SK-N-MC (cell line): ENCODE measurements around the gene THAP6.
A peak's percentile ranks its signal among the peaks of the same experiment; 100 is the strongest.
"Not testable (repeated sequence)": the region's sequence is repeated elsewhere in the genome, so short reads cannot be mapped to it uniquely, and the experiment has no call there.

Source experiments
- DNase-seq: peaks from one replicate; pipeline ENCODE4 v3.0.0-alpha.2; 2011; ENCODE audit warnings: low read depth, low spot score
- H3K27ac ChIP-seq: fragments of 200-600 bp; sonication (generic); 2 replicates; pipeline ENCODE4 v1.5.1; 2016; ENCODE audit warnings: mixed run types
- H3K36me3 ChIP-seq: fragments of 200-600 bp; sonication (generic); 2 replicates; pipeline ENCODE4 v1.6.1; 2017; ENCODE audit warnings: antibody characterized with exemption, low read length, mixed read lengths; ENCODE audit not compliant: insufficient read depth
- H3K4me3 ChIP-seq: fragments of 200-600 bp; sonication (generic); 2 replicates; pipeline ENCODE4 v1.5.1; 2016
- H3K9ac ChIP-seq: fragments of 200-600 bp; sonication (generic); 2 replicates; pipeline ENCODE4 v1.8.0; 2017; ENCODE audit warnings: mixed run types, mixed read lengths; ENCODE audit not compliant: insufficient read length
- H3K9me3 ChIP-seq: fragments of 200-600 bp; sonication (generic); 2 replicates; pipeline ENCODE4 v1.6.1; 2017; ENCODE audit warnings: low read depth, mild to moderate bottlenecking, antibody characterized with exemption, low read length, moderate library complexity, mixed read lengths
- EZH2 ChIP-seq: fragments of 200-600 bp; sonication (generic); IDR thresholded peaks from one replicate; pipeline ENCODE4 v1.6.1; 2017; ENCODE audit warnings: antibody characterized with exemption
- FOXP2 ChIP-seq: optimal IDR thresholded peaks from 2 replicates; pipeline ENCODE3; 2011; ENCODE audit warnings: mild to moderate bottlenecking, moderate library complexity; ENCODE audit not compliant: insufficient read depth; ENCODE audit errors: extremely low read length, control extremely low read depth
- POLR2AphosphoS5 ChIP-seq: IDR thresholded peaks from 2 replicates; pipeline ENCODE4 v1.6.1; 2012; ENCODE audit warnings: mild to moderate bottlenecking, low read depth, low read length, borderline replicate concordance

Gene THAP6

GRCh38 chr4:75496406-75496805, 17.9 kb upstream of the THAP6 start:
- Histone ChIP-seq H3K9me3 (peaks cover 14% of the 10 kb centered on the region; the same call in 1 of the 2 replicates), H3K27ac (no peak overlapping the region), H3K4me3 (no peak overlapping the region), H3K9ac (no peak overlapping the region), H3K36me3 (peaks cover 67% of the 10 kb centered on the region)
- TF ChIP-seq EZH2 (no peak), FOXP2 (no peak), POLR2AphosphoS5 (no peak)
- no peak for DNase-seq

- Histone ChIP-seq H3K9ac (no peak overlapping the region), H3K27ac (no peak overlapping the region), H3K4me3 (no peak overlapping the region), H3K9me3 (peaks cover 14% of the 10 kb centered on the region; the same call in 1 of the 2 replicates), H3K36me3 (peaks cover 71% of the 10 kb centered on the region)
- TF ChIP-seq POLR2AphosphoS5, result no peak
- no peak for TF ChIP-seq FOXP2
- TF ChIP-seq EZH2, result no peak
- DNase-seq, result no peak
These were observed 17.1 kb upstream of the THAP6 start for GRCh38 chr4:75497133-75497532.

- H3K36me3 ChIP-seq, result peaks cover 73% of the 10 kb centered on the region
- no peak overlapping the region for H3K4me3 ChIP-seq
- H3K27ac ChIP-seq, result no peak overlapping the region
- no peak for DNase-seq
- TF ChIP-seq POLR2AphosphoS5, result no peak
- TF ChIP-seq FOXP2, result no peak
- TF ChIP-seq EZH2, result no peak
- no peak overlapping the region for H3K9ac ChIP-seq
- H3K9me3 ChIP-seq, result peaks cover 14% of the 10 kb centered on the region; the same call in 1 of the 2 replicates
These were observed 16.2 kb upstream of the THAP6 start for GRCh38 chr4:75498041-75498440.

GRCh38 chr4:75499900-75500299, 14.4 kb upstream of the THAP6 start:
- Histone ChIP-seq H3K9ac (no peak overlapping the region), H3K36me3 (peaks cover 80% of the 10 kb centered on the region), H3K9me3 (peaks cover 14% of the 10 kb centered on the region; the same call in 1 of the 2 replicates), H3K4me3 (no peak overlapping the region), H3K27ac (peak overlapping the region; percentile 47; the same call in 1 of the 2 replicates)
- DNase-seq, result no peak
- TF ChIP-seq POLR2AphosphoS5 (no peak), FOXP2 (no peak), EZH2 (no peak)

- Histone ChIP-seq H3K36me3 (peaks cover 83% of the 10 kb centered on the region), H3K27ac (no peak overlapping the region), H3K9me3 (peaks cover 14% of the 10 kb centered on the region; the same call in 1 of the 2 replicates), H3K4me3 (no peak overlapping the region), H3K9ac (no peak overlapping the region)
- DNase-seq, result no peak
- TF ChIP-seq FOXP2, result no peak
- TF ChIP-seq POLR2AphosphoS5, result no peak
- TF ChIP-seq EZH2, result no peak
These were observed 11.6 kb upstream of the THAP6 start for GRCh38 chr4:75502671-75503070.

DNA sequence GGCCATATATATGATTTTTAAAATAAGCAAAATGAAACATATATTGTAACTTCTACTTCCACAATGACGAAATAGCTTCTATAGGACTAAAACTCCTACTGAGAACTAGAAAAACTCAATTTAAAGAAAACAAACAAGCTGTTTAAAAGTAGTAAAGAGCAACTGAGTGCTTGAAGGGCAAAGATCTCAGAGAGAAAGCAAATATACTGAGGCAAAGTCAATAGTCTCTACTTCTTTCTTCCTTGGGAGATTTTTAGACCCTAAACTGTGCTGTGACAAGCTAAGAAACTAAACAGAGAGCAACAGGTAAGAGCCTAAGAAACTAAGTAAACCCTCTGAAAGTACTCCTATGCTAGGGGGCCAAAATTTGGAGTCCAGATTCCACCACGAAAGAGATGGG, 8.6 kb upstream of the THAP6 start:
- Histone ChIP-seq H3K4me3 (no peak overlapping the region), H3K9ac (no peak overlapping the region), H3K36me3 (peaks cover 82% of the 10 kb centered on the region), H3K9me3 (0 out of 2 replicates have a peak, but pooled peaks cover 5% of the 10 kb centered on the region), H3K27ac (no peak overlapping the region)
- TF ChIP-seq EZH2, result no peak
- no peak for TF ChIP-seq FOXP2
- TF ChIP-seq POLR2AphosphoS5, result no peak
- DNase-seq, result no peak

- H3K36me3 ChIP-seq, result peaks cover 74% of the 10 kb centered on the region
- not testable (repeated sequence) for H3K9me3 ChIP-seq, H3K4me3 ChIP-seq, DNase-seq, H3K9ac ChIP-seq, H3K27ac ChIP-seq
These were observed 4.7 kb upstream of the THAP6 start for GRCh38 chr4:75509592-75509991.

DNA sequence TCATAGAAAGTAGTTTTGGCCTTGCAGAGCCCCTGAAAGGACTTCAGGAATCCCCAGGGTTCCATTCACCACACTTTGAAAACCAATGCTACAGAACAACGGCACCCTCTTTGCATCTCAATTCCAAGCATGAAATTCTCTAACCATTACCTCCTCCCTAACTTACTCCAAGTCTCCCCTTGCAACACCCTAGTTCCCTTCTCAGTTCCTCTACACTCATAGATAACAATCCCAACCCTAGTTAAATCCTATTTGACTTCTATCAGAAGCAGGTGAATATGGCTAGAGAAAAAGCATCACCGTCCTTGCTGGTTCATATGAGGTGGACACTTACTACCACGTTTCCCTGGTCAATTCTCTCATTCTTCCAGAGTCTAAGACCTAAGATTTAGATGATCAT, 2.4 kb upstream of the THAP6 start:
- TF ChIP-seq EZH2 (no peak), FOXP2 (no peak), POLR2AphosphoS5 (no peak)
- H3K4me3 ChIP-seq, result peak overlapping the region; percentile 89
- H3K9ac ChIP-seq, result no peak overlapping the region
- H3K27ac ChIP-seq, result no peak overlapping the region
- peaks cover 60% of the 10 kb centered on the region for H3K36me3 ChIP-seq
- no peak for DNase-seq
- H3K9me3 ChIP-seq, result 0 out of 2 replicates have a peak, but pooled peaks cover 5% of the 10 kb centered on the region

DNA sequence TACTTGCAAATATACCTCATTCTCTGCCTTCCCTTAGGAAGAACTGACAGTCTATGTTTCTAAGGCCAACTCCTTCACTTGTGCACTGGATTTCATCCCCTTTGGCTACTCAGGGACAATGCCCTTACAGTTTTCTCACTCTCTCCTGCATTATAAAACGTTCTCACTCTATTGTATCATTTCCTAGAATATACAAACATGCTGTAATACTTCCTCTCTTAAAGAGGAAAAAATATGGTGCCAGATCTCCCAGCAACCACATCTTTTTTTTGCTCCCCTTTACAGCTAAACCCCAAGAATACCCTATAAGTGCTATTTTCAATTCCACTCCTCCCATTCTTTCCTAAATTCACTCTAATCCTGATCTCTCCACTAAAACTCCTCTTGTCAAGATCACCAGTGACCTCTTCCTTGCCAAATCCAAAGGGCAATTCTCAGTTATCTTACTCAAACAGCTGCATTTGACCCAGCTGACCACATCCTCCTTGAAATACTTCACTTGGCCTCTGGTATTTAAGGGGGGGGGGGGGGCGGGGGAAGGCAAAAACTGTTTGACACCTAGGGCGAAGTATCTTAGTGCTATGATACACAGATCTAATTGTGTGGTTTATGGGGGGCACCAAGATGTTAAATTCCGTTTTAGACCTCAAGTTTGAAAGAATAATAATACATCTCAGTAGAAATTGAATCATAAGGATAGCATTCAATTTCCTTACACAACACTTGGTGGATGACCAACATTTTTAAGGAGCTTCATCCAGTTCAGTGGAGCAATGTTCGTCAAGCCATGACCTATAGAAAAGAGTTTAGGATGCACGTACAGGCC, 1.7 kb upstream of the THAP6 start:
- Histone ChIP-seq H3K4me3 (peak overlapping the region; percentile 89), H3K27ac (no peak overlapping the region), H3K9me3 (0 out of 2 replicates have a peak, but pooled peaks cover 5% of the 10 kb centered on the region), H3K9ac (peak overlapping the region; percentile 85), H3K36me3 (peaks cover 60% of the 10 kb centered on the region)
- no peak for DNase-seq
- no peak for TF ChIP-seq FOXP2
- no peak for TF ChIP-seq EZH2
- no peak for TF ChIP-seq POLR2AphosphoS5
